ENCODE data around the gene STAB1.

The STAB1 gene

DNA sequence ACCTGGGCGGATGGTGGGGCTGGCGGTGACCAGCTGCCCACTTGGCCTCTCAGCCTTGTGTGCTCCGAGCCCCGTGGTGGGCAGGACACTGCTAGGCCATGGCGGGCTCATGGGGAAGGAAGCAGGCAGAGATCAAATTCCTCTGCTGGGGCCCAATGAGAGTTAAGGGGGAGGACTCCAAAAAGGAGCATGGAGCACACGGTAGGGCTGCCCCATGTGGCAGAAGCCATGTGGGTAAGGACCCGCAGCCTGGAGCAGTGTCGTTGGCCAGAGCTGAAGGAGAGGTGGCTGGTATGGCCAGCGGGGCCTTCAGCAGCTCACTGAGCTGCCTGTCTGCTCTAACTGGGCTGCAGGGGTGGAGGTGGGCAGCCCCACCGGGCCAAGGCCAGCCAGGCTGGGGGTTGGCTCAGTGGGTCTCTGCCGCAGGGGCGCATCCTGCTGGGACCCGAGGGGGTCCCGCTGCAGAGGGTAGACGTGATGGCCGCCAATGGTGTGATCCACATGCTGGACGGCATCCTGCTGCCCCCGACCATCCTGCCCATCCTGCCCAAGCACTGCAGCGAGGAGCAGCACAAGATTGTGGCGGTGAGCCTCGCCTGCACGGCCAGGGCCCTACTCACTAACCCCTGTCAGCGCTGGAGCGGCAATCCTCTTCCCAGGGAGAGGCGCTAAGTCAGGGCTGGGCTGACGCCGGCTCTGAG, 11.3 kb downstream of the STAB1 start:
- DNase-seq (ENCODE audit: extremely low read depth in 1 of 2, low read depth in 1 of 2), result no peak

DNA sequence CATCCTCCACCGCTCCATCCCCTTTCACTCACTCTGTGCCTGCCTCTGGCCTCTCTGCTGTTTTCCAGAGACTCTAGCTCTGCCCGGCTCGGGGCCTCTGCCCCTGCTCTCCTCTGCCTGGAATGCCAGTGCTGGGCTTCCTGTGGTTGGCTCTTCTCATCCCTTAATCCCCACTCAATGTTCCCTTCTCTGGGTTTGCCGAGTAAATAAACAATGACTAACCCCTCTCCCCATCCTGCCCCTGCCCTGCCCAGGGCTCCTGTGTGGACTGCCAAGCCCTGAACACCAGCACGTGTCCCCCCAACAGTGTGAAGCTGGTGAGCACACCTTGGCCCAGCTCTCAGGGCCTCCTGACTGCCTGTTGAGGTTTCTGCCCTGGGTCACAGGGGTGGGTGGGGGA, 12.2 kb downstream of the STAB1 start:
- no peak for DNase-seq (ENCODE audit: extremely low read depth in 1 of 2, low read depth in 1 of 2)

DNA sequence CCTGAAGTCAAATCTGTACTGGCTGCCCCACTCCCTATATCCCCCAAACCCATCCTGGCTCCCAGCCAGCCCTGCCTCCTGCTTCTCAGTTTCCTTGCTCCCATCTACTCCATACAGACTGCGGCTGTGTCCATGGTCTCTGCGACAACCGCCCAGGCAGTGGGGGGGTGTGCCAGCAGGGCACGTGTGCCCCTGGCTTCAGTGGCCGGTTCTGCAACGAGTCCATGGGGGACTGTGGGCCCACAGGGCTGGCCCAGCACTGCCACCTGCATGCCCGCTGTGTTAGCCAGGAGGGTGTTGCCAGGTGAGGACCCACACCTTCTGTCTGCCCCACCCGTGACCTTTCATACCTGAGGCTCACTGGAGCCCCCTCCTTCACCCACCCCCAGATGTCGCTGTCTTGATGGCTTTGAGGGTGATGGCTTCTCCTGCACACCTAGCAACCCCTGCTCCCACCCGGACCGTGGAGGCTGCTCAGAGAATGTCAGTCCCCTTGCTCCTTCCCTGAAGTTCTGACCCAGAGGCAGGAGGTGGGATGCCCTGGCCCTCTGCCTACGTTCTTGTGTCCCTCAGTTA, 14.7 kb downstream of the STAB1 start:
- no peak for DNase-seq (ENCODE audit: extremely low read depth in 1 of 2, low read depth in 1 of 2)

DNA sequence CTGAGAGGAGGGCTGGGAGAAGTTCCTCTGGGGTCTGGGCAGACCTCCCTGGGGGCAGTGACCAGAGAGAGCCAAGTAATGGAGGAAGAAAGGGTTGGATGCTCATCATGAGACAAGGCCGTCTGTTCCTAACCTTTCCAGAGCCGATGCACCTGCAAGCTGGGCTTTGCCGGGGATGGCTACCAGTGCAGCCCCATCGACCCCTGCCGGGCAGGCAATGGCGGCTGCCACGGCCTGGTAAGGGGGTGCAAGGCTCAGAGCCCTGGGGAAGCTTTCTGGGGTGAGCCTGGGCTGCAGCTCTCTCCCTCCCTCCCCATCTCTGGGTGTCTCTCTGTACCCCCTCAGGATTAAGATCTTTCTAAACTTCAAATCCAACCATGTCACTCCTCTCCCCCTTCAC, 16.4 kb downstream of the STAB1 start:
- DNase-seq (ENCODE audit: extremely low read depth in 1 of 2, low read depth in 1 of 2), result no peak

DNA sequence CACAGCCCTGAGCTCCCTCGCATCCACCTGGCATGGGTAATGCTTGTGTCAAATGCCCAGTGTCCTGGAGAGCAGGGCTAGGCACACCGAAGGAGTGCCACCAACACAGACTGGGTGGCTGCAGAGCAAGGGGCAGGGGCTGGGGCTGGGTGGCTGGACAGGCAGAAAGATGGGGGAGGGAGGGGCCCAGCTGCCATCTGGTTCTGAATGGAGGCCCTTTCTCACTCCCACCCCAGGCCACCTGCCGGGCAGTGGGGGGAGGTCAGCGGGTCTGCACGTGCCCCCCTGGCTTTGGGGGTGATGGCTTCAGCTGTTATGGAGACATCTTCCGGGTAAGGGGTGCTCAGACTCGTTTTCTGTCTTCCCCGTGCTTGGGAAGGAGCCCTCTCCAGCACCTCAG, 17.0 kb downstream of the STAB1 start:
- no peak for DNase-seq (ENCODE audit: extremely low read depth in 1 of 2, low read depth in 1 of 2)

DNA sequence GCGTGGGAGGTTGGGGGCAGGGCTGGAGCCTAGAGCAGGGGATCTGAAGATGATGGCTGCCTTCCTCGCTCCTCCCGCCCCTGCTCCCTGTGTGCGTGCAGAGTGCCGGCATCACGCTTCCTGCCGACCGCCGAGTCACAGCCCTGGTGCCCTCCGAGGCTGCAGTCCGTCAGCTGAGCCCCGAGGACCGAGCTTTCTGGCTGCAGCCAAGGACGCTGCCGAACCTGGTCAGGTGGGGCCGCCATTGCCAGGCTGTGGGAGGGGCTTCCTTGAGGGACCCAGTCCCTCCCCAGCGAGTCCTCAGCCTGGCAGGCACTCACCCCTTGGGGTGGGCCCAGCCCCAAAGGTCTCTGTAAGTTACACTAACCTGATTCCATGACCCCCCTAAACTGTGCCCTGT, 17.6 kb downstream of the STAB1 start:
- no peak for DNase-seq (ENCODE audit: extremely low read depth in 1 of 2, low read depth in 1 of 2)

DNA sequence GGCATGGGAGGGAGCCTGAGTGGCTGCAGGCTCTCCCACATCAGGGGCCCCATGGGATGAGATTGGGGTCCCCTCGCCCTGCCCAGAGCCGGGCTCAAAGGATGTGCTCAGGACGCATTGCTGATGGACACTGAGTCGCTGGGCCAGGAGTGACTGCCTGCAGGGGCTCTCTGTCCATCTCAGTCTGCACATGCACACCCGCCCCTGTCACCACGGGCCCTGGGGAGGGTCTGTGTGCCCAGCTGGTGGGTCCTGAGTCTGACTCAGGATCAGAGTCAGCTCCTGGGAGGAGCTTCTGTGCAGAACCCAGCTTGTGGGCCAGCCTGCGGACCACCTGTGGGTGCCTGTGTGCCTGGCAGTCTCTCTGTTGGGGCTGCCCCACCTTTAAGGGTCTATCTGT, 18.1 kb downstream of the STAB1 start:
- no peak for DNase-seq (ENCODE audit: extremely low read depth in 1 of 2, low read depth in 1 of 2)

DNA sequence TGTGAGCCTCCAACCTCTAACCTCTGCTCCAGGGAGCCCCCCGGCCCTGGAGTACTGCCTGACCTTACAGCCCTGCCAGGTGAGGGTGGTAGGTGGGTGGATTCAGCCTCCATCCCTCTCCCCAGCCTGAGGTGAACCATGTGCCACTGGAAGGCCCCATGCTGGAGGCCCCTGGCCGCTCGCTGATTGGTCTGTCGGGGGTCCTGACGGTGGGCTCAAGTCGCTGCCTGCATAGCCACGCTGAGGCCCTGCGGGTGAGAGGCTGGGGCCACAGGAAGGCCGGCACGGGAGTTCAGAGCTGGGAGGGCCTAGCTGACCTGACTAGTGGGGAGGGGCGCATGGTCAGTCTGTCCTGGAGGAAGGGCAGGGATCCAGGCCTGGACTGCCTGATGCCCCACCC, 19.4 kb downstream of the STAB1 start:
- DNase-seq (ENCODE audit: extremely low read depth in 1 of 2, low read depth in 1 of 2), result no peak

DNA sequence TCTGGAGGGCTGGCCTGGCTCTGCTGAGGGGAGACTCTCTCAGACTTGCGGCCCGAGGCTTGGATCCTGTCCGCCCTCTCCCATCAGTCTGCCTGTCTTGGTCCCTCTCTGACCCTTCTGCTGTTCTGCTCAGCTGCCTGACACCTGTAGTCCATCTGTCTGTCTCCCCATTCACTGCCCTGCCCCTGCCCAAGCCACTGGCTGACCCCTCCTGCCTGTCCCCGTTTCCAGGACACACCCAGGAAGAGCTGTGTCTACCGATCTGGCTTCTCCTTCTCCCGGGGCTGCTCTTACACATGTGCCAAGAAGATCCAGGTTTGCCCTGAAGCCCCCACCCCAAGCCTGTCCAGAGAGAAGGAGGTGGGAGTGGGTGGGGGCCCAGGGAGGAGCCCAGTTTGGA, 20.1 kb downstream of the STAB1 start:
- DNase-seq (ENCODE audit: extremely low read depth in 1 of 2, low read depth in 1 of 2), result no peak

DNA sequence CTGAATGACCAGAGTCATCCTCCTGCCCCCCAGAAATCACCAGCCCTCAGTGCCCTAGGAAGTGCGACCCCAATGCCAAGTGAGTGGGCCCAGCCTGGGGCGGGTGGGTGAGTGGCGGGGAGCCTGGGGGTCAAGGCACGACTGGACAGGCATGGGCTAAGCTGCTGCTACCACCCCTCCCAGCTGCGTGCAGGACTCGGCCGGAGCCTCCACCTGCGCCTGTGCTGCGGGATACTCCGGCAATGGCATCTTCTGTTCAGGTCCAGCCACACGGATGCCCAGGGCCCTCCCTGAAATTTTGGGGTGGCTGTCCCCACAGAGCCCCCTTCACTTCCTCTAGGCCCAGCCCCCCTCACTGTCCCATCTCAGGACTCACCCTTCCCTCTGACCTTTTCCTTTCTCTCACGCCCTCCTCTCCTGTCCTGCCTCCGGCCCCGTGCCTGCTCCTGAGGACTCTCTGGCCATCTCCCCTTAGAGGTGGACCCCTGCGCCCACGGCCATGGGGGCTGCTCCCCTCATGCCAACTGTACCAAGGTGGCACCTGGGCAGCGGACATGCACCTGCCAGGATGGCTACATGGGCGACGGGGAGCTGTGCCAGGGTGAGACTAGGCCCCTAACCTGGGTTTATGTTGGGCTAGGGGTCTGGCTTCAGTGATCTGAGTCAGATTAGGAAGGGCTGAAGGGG, 21.5 kb downstream of the STAB1 start:
- no peak for DNase-seq (ENCODE audit: extremely low read depth in 1 of 2, low read depth in 1 of 2)

DNA sequence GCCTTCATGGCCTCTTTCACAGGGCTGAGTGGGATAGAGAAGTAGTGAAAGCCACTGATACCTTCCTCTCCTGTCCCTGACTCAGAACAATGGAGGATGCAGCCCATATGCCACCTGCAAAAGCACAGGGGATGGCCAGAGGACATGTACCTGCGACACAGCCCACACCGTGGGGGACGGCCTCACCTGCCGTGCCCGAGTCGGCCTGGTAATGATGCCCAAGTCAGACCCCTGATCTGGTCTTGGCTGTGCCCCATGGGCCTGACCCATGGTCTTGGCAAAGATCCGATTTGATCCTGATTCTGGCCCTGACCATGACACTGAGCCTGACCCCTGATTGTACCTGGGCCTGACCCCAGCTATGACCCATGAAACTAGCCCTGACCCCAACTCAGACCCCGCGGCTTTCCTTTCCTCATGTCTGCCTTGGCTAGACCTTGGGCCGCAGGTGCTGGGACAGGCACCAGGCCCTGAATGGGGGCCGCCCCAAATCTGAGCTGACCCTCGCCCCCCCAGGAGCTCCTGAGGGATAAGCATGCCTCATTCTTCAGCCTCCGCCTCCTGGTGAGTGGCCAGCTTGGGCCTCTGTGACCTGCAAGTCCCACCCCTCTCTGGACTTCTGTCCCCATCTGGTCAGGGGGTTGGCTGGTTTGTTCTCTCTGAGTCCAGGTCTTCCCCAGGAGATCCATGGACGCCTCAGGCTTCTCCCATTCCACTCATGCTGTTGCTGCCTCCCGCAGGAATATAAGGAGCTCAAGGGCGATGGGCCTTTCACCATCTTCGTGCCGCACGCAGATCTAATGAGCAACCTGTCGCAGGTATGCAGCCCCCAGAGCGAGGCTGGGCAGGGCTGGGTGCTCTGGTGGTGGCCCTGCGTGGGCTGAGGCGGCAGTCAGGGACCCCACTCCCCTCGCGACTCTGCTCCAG, 22.9 kb downstream of the STAB1 start:
- DNase-seq (ENCODE audit: extremely low read depth in 1 of 2, low read depth in 1 of 2), result no peak

DNA sequence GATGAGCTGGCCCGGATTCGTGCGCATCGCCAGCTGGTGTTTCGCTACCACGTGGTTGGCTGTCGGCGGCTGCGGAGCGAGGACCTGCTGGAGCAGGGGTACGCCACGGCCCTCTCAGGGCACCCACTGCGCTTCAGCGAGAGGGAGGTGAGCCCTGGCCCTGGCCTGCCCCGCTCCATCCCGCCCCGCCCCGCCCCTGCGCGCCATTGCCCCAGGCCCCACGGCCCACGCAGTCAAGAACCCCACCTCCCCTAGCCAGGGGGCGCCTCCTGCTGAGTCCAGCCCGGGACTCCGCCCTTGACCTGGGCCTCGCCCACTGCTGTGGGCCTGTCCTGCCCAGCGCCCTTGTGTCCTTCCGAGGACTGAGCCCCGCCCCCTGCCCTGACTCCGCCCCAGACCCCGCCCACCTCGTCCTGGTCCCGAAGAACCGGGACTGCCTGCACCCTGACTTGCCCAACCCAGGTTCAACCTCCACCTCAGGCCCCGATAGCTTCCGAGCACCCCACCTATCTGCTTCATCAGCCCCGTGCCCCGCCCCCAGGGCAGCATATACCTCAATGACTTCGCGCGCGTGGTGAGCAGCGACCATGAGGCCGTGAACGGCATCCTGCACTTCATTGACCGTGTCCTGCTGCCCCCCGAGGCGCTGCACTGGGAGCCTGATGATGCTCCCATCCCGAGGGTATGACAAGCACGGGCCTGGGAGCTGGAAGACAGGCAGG, 23.7 kb downstream of the STAB1 start:
- DNase-seq (ENCODE audit: extremely low read depth in 1 of 2, low read depth in 1 of 2), result no peak

DNA sequence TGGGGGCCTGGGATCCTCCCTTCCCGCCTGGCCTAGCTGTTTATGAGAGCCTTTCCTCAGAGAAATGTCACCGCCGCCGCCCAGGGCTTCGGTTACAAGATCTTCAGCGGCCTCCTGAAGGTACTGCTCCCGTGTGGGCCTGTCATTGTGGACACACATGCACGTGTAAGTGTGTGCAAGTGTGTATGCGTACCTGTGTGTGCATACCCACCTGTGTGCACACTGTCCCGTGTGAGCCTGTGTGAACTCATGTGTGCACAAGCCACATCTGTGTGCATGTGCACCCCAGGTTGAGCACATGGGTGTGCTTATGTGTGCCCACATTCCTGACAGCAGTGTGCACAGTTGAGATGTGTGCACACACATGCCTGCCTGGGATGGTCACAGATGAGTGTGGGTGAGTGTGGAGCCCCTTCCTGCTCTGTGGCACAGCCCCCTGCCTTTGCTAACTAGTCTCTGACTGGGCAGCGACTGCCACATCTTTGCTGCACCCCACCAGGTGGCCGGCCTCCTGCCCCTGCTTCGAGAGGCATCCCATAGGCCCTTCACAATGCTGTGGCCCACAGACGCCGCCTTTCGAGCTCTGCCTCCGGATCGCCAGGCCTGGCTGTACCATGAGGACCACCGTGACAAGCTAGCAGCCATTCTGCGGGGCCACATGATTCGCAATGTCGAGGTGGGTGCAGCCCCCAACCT, 24.5 kb downstream of the STAB1 start:
- DNase-seq (ENCODE audit: extremely low read depth in 1 of 2, low read depth in 1 of 2), result no peak

DNA sequence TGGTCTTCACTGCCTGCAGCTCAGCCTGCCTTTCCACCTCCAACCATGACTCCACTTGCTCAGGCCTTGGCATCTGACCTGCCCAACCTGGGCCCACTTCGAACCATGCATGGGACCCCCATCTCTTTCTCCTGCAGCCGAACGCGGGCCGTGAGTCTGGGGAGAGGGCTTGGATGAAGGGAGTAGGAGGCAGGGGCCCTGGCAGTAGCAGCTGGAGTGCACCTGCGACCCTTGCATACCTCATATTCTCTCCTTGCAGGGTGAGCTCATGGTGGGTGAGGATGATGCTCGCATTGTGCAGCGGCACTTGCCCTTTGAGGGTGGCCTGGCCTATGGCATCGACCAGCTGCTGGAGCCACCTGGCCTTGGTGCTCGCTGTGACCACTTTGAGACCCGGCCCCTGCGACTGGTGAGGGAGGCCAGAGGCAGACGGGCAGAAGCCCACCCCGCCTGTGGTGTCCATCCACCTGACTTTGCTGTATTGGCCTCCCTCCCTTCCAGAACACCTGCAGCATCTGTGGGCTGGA, 25.1 kb downstream of the STAB1 start:
- DNase-seq (ENCODE audit: extremely low read depth in 1 of 2, low read depth in 1 of 2), result no peak

DNA sequence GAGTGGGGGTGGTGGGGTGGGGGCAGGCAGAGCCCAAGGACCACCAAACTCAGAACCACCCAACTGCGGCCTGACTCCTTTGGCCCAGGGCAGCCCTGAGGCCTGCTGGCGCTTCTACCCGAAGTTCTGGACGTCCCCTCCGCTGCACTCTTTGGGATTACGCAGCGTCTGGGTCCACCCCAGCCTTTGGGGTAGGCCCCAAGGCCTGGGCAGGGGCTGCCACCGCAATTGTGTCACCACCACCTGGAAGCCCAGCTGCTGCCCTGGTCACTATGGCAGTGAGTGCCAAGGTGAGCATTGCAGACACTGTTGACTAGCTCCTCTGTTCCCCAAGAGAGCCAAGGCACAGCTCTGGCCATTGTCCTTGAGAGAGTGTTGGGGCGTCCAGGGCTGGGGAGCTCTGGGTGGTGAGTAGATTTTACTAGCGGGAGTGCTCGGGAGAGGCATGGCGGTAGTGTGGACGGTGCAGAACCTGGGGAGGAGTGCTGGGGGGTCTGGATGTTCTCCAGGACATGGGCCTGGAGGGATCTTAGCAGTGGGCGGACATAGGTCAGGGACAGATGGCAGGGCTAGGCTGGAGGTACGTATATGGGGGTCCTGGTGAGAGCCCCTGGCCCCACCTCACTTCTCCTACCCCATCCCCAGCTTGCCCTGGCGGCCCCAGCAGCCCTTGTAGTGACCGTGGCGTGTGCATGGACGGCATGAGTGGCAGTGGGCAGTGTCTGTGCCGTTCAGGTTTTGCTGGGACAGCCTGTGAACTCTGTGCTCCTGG, 25.8 kb downstream of the STAB1 start:
- DNase-seq (ENCODE audit: extremely low read depth in 1 of 2, low read depth in 1 of 2), result no peak

DNA sequence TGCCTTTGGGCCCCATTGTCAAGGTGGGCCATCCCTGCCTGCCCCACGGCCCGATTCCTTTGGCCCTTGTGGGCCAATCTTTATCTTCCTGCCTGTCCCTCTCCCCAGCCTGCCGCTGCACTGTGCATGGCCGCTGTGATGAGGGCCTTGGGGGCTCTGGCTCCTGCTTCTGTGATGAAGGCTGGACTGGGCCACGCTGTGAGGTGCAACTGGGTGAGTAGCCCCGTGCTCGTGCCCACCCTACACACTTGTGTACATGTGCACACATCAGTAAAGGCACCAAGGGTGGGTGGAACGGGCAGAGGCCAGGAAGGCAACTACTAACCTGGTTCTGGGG, 26.3 kb downstream of the STAB1 start:
- DNase-seq (ENCODE audit: extremely low read depth in 1 of 2, low read depth in 1 of 2), result no peak

DNA sequence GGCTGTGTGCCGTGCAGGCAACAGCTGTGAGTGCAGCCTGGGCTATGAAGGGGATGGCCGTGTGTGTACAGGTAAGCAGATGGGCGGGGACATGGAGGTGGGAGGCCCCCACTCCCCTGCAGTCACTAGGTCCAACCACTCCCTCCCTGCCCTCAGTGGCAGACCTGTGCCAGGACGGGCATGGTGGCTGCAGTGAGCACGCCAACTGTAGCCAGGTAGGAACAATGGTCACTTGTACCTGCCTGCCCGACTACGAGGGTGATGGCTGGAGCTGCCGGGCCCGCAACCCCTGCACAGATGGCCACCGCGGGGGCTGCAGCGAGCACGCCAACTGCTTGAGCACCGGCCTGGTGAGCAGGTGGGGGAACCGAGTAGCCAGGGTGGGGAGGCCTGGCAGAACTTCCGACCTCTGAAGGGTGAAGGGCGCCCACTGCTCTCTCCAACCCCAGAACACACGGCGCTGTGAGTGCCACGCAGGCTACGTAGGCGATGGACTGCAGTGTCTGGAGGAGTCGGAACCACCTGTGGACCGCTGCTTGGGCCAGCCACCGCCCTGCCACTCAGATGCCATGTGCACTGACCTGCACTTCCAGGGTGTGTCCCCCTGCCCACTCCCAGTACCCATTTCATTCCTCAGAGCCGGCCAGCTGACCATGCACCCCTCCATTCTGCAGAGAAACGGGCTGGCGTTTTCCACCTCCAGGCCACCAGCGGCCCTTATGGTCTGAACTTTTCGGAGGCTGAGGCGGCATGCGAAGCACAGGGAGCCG, 26.9 kb downstream of the STAB1 start:
- DNase-seq (ENCODE audit: extremely low read depth in 1 of 2, low read depth in 1 of 2), result no peak

DNA sequence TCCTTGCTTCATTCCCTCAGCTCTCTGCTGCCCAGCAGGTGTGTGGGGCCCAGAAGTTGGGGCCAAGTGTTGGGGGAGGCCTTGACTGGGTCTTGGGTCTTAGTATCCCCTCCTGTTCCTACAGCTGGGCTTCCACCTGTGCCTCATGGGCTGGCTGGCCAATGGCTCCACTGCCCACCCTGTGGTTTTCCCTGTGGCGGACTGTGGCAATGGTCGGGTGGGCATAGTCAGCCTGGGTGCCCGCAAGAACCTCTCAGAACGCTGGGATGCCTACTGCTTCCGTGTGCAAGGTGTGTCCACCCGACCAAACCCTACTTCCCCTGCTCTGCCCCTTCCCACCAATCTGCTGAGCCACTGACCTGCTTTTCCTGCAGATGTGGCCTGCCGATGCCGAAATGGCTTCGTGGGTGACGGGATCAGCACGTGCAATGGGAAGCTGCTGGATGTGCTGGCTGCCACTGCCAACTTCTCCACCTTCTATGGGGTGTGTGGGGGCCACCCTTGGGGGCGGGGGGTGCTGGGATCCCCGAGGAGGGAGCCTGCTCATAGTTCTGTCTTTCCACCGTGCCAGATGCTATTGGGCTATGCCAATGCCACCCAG, 27.6 kb downstream of the STAB1 start:
- no peak for DNase-seq (ENCODE audit: extremely low read depth in 1 of 2, low read depth in 1 of 2)

All from stimulated activated CD8-positive, alpha-beta memory T cell treated with anti-CD3 and anti-CD28 coated beads, Interleukin-7, amount 100 ng/mL, for 48 hours (primary cell).